HG02763 (cell line): ENCODE measurements around the gene RNF224.
A peak's percentile ranks its signal among the peaks of the same experiment; 100 is the strongest.

Experiments
- ATAC-seq: cut with Tn5 transposase; IDR thresholded peaks from one replicate; pipeline ENCODE4 v1.9.1; 2021; ENCODE audit warnings: mild to moderate bottlenecking, moderate library complexity; ENCODE audit not compliant: unreplicated experiment

The RNF224 gene

DNA sequence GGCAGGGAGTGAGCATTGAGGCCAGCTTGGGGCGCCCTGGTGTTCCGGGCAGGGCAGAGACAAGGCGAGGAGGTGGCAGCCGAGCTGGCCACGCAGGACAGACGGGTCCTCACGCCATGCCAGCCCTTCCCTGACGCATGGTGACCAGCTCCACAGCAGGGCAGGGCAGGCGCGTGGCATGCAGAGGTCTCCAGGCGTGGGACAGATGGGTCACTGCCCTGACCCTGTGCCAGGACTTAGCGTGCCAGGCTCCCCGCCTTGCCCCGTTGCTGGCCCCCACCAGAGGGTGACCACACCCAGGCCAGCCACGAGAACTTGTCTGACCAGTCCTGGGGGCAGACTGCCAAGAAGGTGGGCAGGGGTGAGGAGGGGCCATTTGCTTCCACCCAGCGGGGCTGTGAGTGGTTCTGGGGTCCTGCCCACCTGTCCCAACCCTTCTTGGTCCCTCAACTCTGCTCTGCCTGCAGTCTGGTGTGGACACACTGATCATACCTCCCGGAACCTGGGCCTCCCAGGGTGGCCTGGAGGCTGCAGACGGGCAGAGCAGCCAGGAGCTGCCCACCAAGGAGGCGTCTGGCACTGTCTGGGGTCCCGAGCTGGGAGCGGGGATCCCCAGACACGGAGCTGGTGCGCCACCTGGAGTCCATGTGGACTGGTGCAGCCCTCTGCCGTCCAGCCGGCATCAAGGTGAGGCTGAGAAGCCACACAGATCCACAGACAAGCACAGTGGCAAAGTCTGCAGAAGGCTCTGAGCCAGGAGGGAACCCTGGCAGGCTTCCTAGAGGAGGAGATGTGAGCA, at the start of gene RNF224:
Gene RNF224 (plus strand): TSS at position 449 of the 799 bp plus-strand sequence. CDS start 834 bp downstream, outside the sequence.
- ATAC-seq, result no peak

DNA sequence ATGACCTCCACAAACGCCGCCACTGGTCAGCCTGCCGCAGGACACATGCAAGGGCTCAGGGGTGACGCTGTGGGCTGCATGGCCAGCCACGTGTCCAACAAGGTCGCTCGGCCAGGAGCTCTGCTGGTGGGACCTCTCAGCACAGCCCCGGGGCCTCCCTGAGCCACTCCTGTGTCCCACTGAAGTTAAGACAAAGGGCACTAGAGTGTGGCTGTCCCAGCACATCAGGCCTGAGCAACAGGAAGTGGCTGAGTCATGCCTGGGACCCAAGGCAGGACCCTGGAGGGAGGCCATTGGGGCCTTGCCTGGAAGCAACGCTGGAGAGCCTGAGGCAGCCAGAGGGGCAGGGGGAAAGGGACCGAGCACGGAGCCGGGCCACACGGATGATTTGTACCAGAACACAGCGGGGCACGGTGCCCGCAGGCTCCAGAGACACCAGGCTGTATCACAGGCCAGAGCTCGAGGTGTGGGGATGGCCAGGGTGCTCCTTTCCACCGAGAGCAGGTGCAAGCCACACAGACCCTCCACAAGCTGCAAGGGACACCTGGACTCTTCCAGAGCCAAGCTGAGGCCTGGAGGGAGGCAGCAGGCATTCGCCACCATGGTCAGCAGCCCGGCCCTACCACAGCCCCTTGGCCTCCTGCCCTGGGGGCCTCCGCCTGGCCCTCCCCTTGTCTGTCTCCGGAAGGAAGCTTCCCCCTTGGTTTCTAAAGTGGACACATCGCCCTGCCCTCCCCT, 48.9 kb upstream of the RNF224 start:
- ATAC-seq, result no peak

DNA sequence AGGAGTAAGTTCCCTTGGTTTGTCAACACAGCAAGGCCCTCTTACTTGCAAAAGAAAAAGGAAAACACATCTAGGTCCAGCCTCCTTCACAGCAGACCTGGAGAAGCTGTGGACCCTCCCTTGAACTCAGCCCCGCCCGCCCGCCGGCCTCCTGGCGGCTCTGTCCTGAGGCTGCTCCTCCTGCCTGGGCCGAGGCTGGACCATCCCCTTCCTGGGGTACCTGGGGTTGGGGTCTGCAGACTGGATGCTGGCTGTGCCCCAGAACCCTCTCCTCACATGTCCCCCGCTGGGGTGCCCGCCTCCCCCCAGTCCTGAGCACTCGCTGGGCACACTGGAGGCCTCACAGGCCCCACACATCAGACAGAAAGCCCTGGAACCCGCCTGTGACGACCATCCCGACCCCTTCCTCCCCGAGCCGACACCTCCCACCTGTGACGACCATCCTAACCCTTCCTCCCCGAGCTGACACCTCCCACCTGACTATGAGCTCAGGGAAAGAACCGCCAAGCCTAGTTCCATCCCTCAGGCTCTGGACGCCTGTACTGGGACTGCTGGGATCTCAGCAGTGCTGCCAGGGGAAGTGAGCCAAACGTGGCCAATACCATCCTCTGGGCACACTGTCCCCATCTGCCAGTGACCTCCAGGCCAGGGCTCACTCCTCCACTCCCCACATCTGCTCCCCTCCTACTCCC, 48.2 kb upstream of the RNF224 start:
- ATAC-seq, result no peak

DNA sequence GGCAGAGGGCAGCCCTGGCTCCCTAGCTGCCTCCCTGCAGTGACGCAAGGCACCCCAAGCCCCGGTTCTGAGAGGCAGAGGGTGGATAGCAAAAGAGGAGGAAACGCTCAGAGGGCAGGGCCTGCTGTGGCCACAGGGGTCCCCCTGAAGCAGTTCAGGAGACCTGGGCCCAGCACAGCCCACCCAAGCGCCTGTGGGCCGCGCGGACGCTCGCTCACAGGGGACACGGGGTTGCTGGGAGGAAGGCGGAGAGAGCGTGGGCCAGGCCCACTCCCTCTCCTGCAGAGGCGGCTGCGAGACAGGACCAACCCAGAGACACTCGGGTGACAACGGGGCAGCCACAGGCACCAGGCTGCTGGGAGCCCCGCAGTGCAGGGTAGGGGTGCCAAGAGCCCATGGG, 47.5 kb upstream of the RNF224 start:
- no peak for ATAC-seq

DNA sequence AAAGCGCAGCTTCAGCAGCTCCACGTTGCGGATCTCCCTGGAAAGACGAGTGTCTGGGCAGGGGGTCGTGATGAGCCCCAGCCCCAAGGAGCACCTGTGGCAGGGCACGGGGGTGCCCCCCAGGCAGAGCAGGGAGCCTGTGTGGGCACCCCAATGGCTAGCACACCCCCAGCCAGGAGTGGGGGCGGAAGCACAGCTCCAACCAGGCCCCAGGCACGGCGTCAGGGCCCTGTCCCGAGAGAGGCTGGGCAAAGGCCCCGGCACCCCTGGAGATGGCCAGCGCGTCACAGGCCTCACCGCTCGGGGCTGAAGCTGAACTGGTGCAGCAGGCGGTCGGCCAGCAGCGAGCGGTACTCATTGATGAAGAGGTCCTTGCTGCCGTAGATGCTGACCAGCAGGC, 46.8 kb upstream of the RNF224 start:
- ATAC-seq, result no peak

DNA sequence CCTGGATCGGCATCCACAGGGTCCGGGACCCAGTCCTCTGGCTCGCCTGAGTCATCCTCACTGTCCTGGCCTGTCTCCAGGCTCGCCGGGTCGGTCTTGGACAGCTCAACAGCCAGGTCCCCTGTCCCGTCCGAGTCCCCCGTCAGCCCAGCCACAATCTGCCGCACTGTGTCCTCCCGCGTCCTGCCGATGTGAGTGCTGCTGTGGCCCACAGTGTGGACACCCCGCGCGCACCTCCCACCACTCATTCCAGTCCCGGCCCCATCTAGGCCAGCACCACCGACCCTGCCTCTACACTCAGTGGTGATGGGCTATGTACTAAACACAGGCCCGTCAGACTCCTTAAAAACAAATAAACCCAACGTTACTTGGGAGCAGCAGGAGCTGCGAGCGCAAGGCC, 45.6 kb upstream of the RNF224 start:
- no peak for ATAC-seq

DNA sequence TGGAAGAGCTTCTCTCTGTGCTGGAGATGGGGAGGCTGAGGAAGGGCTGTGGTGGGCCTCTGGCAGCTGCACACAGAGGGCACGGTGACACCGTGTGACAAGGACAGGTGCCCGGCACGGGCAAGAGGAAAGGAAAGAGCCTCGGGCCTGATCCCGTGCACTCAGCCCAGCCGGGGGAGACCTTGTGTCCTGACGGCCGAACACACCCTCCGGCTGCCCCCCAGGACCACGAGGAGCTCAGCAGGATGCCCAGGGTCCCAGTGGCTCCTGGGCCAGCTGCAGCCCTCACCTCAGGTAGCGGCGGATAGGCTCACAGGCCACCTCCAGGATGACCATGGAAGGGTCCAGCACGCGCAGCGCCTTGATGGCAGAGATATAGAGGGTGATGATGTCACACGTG, 44.5 kb upstream of the RNF224 start:
- no peak for ATAC-seq

DNA sequence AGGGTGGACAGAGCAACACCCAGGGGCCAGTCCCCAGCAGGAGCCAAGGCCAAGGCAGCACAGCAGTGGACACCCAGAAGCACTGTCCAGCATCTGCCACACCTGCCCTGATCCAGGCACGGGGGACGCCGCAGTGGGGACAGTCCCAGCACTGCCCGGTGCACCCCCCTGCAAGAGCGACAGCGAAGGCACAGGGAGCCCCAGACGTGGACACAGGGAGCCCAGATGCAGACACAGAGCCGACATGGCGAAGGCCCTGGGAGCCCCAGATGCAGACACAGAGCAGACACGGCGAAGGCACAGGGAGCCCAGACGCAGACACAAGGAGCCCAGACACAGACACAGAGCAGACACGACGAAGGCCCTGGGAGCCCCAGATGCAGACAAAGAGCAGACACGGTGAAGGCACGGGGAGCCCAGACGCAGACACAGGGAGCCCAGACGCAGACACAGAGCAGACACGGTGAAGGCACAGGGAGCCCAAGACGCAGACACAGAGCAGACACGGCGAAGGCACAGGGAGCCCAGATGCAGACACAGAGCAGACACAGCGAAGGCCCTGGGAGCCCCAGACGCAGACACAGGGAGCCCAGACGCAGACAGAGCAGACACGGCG, 43.2 kb upstream of the RNF224 start:
- ATAC-seq, result no peak

DNA sequence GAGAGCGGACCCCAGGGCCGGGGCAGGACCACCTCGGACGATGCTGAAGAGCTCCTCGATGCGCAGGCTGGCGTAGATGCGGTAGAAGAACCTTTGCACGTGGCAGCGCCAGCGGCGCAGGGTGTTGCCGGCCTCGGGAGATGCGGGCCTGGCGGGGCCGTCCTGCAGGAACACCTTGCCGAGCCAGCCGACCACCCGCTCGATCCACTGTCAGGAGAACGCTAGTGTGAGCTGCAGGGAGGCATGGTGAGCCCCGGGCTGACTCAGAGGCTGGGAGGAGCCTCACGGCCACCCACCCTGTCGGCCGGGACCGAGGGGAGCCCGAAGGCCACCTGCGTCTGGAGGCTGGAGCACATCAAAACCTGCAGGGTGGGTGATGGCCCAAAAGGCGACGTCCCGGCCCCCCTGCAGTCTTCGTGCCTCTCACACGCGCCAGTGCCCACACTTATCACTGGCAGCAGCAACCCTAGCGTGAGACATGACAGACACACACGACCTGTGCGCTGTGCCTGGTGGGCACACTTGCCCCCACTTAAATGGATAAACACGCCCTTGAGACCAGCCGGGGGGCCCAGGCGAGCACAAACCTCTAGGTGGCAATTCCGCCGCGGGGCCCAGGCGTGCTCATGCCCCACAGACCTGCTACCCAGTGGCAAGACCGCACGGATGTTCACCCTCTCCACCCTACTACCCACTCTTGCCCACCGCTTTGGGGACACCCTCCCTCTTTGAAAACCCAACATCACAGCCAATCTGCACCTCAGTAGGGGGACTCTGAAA, 42.2 kb upstream of the RNF224 start:
- ATAC-seq, result no peak

DNA sequence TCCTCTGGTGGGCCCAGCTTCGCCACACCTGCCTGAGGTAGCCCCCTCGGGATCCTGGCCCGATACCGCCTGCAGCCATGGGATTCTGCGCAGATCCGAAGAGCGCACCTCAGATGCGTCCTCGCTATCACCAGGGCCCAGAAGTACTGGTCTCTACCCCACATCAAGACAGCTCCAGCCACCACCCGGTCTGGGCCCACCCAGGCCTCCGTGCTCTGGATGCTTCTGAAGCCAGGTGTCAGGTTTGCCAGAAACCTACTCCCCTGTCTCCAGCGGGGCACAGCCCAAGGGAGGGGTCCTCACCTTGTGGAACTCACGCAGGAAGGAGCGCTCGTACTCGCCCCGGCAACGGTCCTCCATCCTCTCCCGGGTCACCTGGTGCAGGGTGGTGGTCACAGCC, 41.4 kb upstream of the RNF224 start:
- ATAC-seq, result no peak

DNA sequence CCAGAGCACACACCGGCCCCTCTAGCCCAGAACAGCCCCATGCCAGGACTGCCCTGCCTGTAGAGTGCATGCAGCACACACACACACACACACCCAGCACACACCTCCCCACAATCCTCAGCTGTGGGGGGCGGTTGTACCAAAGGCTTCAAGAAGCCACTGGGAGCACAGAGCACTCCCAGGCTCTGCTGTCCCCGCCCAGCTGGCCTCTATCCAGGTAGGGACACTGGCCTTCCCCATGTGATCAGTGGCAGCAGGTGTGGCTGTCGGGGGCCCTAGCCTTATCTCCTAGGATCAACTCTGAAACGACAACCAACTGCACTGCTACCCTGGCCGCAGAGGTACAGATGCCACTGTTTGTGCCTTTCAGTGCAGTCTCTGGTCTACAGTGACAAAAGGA, 40.9 kb upstream of the RNF224 start:
- ATAC-seq, result no peak

DNA sequence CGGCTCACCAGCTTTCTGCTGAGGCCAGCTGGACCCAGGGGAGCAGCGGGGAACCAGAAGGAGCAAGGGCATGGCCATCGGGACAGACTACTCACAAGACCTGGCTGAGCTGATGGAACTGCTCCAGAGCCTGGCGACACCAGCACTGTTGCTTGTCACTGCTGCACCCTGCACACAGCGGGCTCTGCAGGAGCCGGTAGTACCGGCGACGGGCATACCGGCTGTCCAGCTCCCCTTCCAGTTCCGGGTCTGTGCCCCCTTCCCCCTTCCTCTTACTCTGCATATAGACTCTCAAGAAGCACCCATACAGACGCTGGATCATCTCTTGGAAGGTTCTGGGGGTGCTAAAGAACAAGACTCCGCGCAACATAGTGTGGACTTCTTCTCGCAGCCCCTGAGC, 39.9 kb upstream of the RNF224 start:
- no peak for ATAC-seq

DNA sequence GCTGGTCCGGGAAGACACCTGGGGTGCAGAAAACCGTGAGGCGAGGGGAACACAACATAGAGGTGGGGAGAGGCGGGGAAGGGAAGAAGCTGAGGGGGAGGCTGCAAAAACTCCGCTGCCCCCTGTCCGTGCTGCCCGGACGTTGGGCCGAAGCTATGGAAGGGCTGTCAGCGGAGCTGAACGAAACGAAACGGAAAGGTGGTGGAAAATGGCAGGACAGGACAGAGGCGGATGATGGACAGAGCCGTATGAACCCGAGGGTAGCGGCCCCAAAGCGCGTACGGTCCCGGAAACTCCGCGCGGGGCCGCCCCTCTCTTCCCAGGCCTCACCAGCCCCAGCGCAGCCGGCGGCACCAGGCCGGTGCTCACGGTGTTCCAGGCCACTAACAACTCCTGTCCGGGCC, 39.2 kb upstream of the RNF224 start:
- no peak for ATAC-seq

DNA sequence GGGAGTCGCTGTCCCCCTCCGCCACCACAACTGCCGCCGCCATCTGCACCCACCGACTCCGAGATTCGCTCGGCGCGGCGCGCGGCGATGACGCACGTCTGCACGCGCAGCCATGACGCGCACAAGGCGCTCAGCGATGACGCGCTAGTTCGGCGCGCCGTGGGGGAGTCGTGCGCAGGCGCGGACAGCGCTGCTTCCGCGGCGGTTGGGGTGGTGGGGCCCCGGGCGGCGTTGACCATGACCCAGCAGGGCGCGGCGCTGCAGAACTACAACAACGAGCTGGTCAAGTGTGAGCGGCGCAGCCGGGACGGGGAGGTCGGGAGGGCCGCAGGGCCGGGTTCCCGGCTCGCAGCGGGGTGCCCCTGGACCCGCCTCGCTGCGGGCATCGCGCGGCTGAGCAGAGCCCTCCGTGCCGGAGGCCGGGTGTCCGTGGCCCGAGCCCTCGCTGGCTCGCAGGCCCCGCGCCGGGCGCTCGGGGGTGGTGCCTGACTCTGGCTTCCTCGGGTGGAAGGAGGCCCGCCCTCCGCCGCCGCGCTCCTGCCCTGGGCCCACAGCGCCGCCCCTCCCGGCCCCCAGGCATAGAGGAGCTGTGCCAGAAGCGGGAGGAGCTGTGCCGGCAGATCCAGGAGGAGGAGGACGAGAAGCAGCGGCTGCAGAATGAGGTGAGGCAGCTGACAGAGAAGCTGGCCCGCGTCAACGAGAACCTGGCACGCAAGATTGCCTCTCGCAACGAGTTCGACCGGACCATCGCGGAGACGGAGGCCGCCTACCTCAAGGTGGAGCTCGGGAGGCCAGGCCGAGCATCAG, 38.6 kb upstream of the RNF224 start, which contains the start of the genes ANAPC2 and SSNA1:
Gene ANAPC2 (minus strand): TSS at position 71 of the 807 bp plus-strand sequence. CDS start 28 bp downstream, at position 43.
Gene SSNA1 (plus strand): TSS at position 187 of the 807 bp plus-strand sequence. CDS start 51 bp downstream, at position 238.
- ATAC-seq, result peak; percentile 82

DNA sequence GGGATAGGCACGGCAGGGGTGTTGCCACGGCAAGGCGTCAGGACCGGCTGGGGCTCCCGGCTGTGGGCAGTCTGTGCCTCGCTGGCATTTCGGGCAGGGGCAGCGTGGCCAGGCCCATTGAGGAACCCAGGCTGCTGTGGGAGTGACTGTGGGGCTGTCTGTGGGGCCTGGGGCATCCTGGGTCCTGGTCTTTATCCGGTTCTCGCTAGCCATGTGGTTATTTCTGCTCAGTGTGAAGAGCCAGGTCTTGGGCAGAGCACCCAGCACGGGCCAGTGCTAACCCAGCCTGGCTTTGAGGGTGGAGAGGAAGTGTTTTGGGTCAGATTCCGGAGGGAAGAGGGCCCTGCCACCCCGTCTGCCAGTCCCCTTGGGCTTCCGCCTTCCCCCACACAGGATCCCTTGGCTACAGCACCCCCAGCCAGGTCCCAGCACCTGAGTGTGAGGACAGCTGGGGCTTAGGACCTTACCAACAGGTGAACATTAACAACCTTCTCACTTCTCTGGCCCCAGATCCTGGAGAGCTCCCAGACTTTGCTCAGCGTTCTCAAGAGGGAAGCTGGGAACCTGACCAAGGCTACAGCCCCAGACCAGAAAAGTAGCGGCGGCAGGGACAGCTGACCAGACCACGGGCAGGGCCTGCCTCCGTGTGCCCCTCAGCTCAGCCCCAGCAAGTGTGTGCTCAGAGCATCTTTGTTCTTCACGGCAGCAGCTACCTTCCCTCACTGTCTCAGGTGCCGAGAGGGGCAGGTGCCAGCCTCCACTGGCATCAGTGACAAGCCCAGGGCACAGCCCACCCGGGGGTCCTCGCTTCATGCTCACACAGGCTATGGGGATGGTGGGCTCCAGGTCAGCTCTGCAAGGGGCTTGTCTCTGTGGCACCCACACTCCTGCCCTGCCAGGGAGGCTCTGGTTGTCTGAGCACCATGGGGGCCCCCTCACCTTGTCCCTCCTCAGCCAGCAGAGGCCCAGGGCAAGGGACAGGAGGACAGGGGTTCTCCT, 37.7 kb upstream of the RNF224 start:
- ATAC-seq, result no peak

DNA sequence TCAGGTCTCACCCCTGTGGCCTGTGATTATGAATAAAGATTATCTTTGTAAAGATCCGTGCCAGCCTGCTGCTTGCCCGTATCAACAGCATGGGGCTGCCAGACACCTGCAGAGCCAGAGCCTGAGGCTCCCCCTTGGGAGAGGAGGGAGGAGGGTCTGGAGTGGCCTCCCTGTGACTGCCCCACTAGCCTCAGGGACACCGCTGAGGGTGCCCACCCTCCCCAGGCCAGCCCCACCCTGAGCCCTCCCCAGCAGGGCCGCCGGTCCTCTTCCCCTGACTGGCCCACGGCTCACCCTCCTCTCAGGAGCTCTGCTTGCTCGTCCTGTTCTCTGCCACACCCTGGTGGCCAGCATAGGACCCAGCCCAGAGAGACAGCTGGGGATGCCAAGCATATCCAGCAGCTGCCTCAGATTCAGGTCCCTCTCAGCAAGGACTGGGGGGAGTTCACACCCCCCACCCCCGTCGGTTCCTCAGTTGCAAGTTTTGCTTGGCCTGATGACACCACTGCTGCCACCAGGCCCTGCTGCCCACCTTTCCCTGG, 36.9 kb upstream of the RNF224 start:
- no peak for ATAC-seq

DNA sequence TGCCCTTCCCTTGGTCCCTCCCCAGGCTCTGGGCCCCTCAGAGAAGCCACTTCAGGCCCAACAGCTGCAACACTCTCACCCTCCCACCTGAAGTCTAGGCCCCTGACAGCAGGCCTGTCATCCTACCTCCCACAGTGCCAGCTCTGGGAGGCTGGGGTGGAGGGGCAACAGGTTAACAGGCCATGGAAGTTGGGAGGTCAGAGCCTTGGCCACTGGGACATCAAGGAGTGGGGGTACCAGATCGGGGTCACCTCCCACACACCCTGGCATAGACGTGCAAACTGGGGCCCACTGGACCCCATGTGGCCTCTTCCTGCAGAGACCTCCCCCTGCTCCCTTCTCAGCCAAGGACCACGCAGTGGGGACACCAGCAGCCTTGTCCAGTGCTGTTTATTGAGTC, 36.1 kb upstream of the RNF224 start:
- no peak for ATAC-seq
